IMR-90 (cell line): ENCODE data around the gene OGFOD3. TPM values are rescaled to one million over a fixed set of nuclear protein-coding genes. Genes with fewer than 3 reads are reported as not detected.

Experiments
- ATAC-seq: fragments of 200-7000 bp; cut with Tn5 transposase; 2 replicates; pipeline ENCODE4 v1.9.1; 2020; ENCODE audit warnings: low read depth, mild to moderate bottlenecking, moderate library complexity
- BruUV-seq: library from RNA; stranded (reverse); fragments of 400-500 nt; replicated peaks from 2 replicates; lab custom pipeline; 2021; lab: Mats Ljungman, UMichigan
- CTCF ChIA-PET: fragments of 300-600 bp; formaldehyde crosslinking; extraction: SDS; loops from one replicate; lab custom pipeline; 2021; ENCODE audit warnings: antibody characterized with exemption; lab: Yijun Ruan, JAX
- POLR2A ChIA-PET: fragments of 300-600 bp; sonication (Branson Sonifier 250); formaldehyde crosslinking; loops from one replicate; lab custom pipeline; 2022; ENCODE audit warnings: antibody characterized with exemption; ENCODE audit not compliant: unreplicated experiment; lab: Charles Lee
- DNase-seq: peaks from one replicate; pipeline ENCODE4 v3.0.0; 2013
- H2AFZ ChIP-seq: replicated peaks from 2 replicates; pipeline ENCODE3; 2013; ENCODE audit warnings: low read length, mild to moderate bottlenecking; ENCODE audit not compliant: poor library complexity
- H2AK5ac ChIP-seq: 2 replicates; pipeline ENCODE4 v1.6.1; 2013; ENCODE audit warnings: low read depth, low read length, inconsistent platforms
- H2AK9ac ChIP-seq: replicated peaks from 2 replicates; pipeline ENCODE3; 2013; ENCODE audit warnings: mild to moderate bottlenecking, low read depth, low read length, moderate library complexity; ENCODE audit not compliant: poor library complexity
- H2BK120ac ChIP-seq: 2 replicates; pipeline ENCODE4 v1.6.1; 2013; ENCODE audit warnings: low read depth, low read length, inconsistent platforms
- H2BK15ac ChIP-seq: 3 replicates; pipeline ENCODE4 v1.6.1; 2013; ENCODE audit warnings: low read depth, low read length, inconsistent platforms
- H2BK20ac ChIP-seq: 2 replicates; pipeline ENCODE4 v1.6.1; 2013; ENCODE audit warnings: low read depth, mild to moderate bottlenecking, inconsistent platforms, low read length, moderate library complexity
- H2BK5ac ChIP-seq: 2 replicates; pipeline ENCODE4 v1.6.1; 2013; ENCODE audit warnings: mild to moderate bottlenecking, low read depth, low read length, inconsistent platforms; ENCODE audit not compliant: poor library complexity, severe bottlenecking
- H3K14ac ChIP-seq: replicated peaks from 2 replicates; pipeline ENCODE4 v1.6.1; 2013; ENCODE audit warnings: low read depth, low read length, inconsistent platforms
- H3K18ac ChIP-seq: 2 replicates; pipeline ENCODE4 v1.6.1; 2013; ENCODE audit warnings: low read depth, low read length, control low read depth
- H3K23ac ChIP-seq: 2 replicates; pipeline ENCODE4 v1.6.1; 2013; ENCODE audit warnings: low read depth, low read length, inconsistent platforms
- H3K27ac ChIP-seq: 2 replicates; pipeline ENCODE4 v1.5.1; 2013; ENCODE audit warnings: mild to moderate bottlenecking, control low read depth, low read length; ENCODE audit not compliant: insufficient read depth
- H3K27me3 ChIP-seq: 2 replicates; pipeline ENCODE4 v1.6.1; 2013; ENCODE audit warnings: low read length; ENCODE audit not compliant: control insufficient read depth, insufficient read depth
- H3K36me3 ChIP-seq: 2 replicates; pipeline ENCODE4 v1.6.1; 2013; ENCODE audit warnings: low read length, mixed read lengths; ENCODE audit not compliant: control insufficient read depth, insufficient read depth
- H3K4ac ChIP-seq: 2 replicates; pipeline ENCODE4 v1.6.1; 2013; ENCODE audit warnings: low read depth, low read length, inconsistent platforms
- H3K4me1 ChIP-seq: 2 replicates; pipeline ENCODE4 v1.6.1; 2013; ENCODE audit warnings: low read length, mixed read lengths; ENCODE audit not compliant: control insufficient read depth, insufficient read depth
- H3K4me2 ChIP-seq: 2 replicates; pipeline ENCODE4 v1.6.1; 2013; ENCODE audit warnings: low read depth, mild to moderate bottlenecking, control low read depth, low read length, moderate library complexity
- H3K4me3 ChIP-seq: 2 replicates; pipeline ENCODE4 v1.5.1; 2013; ENCODE audit warnings: low read depth, mild to moderate bottlenecking, control low read depth, low read length, moderate library complexity; ENCODE audit not compliant: insufficient read depth
- H3K56ac ChIP-seq: 2 replicates; pipeline ENCODE4 v1.6.1; 2013; ENCODE audit warnings: low read length, inconsistent platforms; ENCODE audit not compliant: insufficient read depth; ENCODE audit errors: extremely low read depth
- H3K79me1 ChIP-seq, 2 experiments: 2 replicates each; pipeline ENCODE4 v1.6.1; 2013; ENCODE audit warnings: low read length in 2 of 2, inconsistent platforms in 1 of 2, low read depth in 1 of 2
- H3K9ac ChIP-seq: 2 replicates; pipeline ENCODE4 v1.6.1; 2013; ENCODE audit warnings: low read depth, low read length, control low read depth
- H3K9me1 ChIP-seq: 2 replicates; pipeline ENCODE4 v1.6.1; 2013; ENCODE audit warnings: low read length, inconsistent platforms; ENCODE audit not compliant: insufficient read depth
- H3K9me3 ChIP-seq: 2 replicates; pipeline ENCODE4 v1.6.1; 2013; ENCODE audit warnings: low read length; ENCODE audit not compliant: control insufficient read depth, insufficient read depth
- H4K20me1 ChIP-seq: 2 replicates; pipeline ENCODE4 v1.6.1; 2013; ENCODE audit warnings: low read length, inconsistent platforms; ENCODE audit not compliant: insufficient read depth
- H4K5ac ChIP-seq: 2 replicates; pipeline ENCODE4 v1.6.1; 2013; ENCODE audit warnings: mild to moderate bottlenecking, low read depth, low read length, control low read depth
- H4K8ac ChIP-seq, 2 experiments: 2 replicates each; pipeline ENCODE4 v1.6.1; 2013; ENCODE audit warnings: low read depth in 2 of 2, low read length in 2 of 2, control low read depth in 1 of 2, inconsistent platforms in 1 of 2
- H4K91ac ChIP-seq: 2 replicates; pipeline ENCODE4 v1.6.1; 2013; ENCODE audit warnings: low read depth, low read length, inconsistent platforms; ENCODE audit not compliant: insufficient read depth
- BHLHE40 ChIP-seq: fragments of 150-350 bp; IDR thresholded peaks from 2 replicates; pipeline ENCODE4 v1.6.1; 2016; ENCODE audit warnings: mild to moderate bottlenecking, low read depth, low read length
- CEBPB ChIP-seq: IDR thresholded peaks from 2 replicates; pipeline ENCODE4 v1.6.1; 2012; ENCODE audit warnings: low read depth, low read length, improper control_type of control experiment
- CHD1 ChIP-seq: IDR thresholded peaks from 2 replicates; pipeline ENCODE4 v1.6.1; 2012; ENCODE audit warnings: low read depth, low read length, improper control_type of control experiment
- ELK1 ChIP-seq: fragments of 150-350 bp; IDR thresholded peaks from 2 replicates; pipeline ENCODE4 v1.6.1; 2016; ENCODE audit warnings: low read depth, mild to moderate bottlenecking, low read length, moderate library complexity, borderline replicate concordance
- FOS ChIP-seq: fragments of 150-350 bp; IDR thresholded peaks from 2 replicates; pipeline ENCODE4 v1.6.1; 2016; ENCODE audit warnings: low read depth, low read length
- MAZ ChIP-seq: IDR thresholded peaks from 2 replicates; pipeline ENCODE4 v1.6.1; 2012; ENCODE audit warnings: low read depth, mild to moderate bottlenecking, low read length, improper control_type of control experiment, moderate library complexity, borderline replicate concordance
- MXI1 ChIP-seq: IDR thresholded peaks from 2 replicates; pipeline ENCODE4 v1.6.1; 2012; ENCODE audit warnings: low read depth, mild to moderate bottlenecking, low read length, moderate library complexity, borderline replicate concordance
- POLR2A ChIP-seq: IDR thresholded peaks from 2 replicates; pipeline ENCODE4 v1.6.1; 2012; ENCODE audit warnings: mild to moderate bottlenecking, low read depth, low read length
- RAD21 ChIP-seq: IDR thresholded peaks from 2 replicates; pipeline ENCODE4 v1.6.1; 2012; ENCODE audit warnings: low read length, improper control_type of control experiment
- RCOR1 ChIP-seq: IDR thresholded peaks from 2 replicates; pipeline ENCODE4 v1.6.1; 2012; ENCODE audit warnings: mild to moderate bottlenecking, low read length, improper control_type of control experiment; ENCODE audit not compliant: insufficient replicate concordance
- SMC3 ChIP-seq: fragments of 150-350 bp; IDR thresholded peaks from 2 replicates; pipeline ENCODE4 v1.6.1; 2016; ENCODE audit warnings: low read depth, mild to moderate bottlenecking, antibody characterized with exemption, low read length, moderate library complexity
- USF2 ChIP-seq: fragments of 150-350 bp; IDR thresholded peaks from 2 replicates; pipeline ENCODE4 v1.6.1; 2017; ENCODE audit warnings: mild to moderate bottlenecking, antibody characterized with exemption, low read length, low read depth
- WGBS, 2 experiments: methylation state at CpG; one replicate each; pipeline versions ENCODE4 v1.1.5 to v1.1.7; 2013; ENCODE audit warnings: missing lambda C conversion rate in 2 of 2; ENCODE audit not compliant: insufficient read length in 1 of 2; ENCODE audit errors: extremely low coverage in 2 of 2; 5-methylcytosine and 5-hydroxymethylcytosine counted together
- dilution Hi-C: fragments of 300-500 bp; cut with HindIII; formaldehyde crosslinking; loops from one replicate; pipeline ENCODE4 v1.14.3; 2018; ENCODE audit warnings: low sequenced_read_pairs; ENCODE audit not compliant: unreplicated experiment
- in situ Hi-C: fragments of 300-500 bp; cut with MboI; formaldehyde crosslinking; loops from 3 replicates; pipeline ENCODE4 v1.14.3; 2019; ENCODE audit warnings: low sequenced_read_pairs, inconsistent platforms, mixed read lengths
- intact Hi-C: fragments of 100-400 bp; cut with micrococcal nuclease; formaldehyde crosslinking; loops from 2 replicates; pipeline ENCODE4 v1.10.0; 2022
- polyA plus RNA-seq, 3 experiments: library from polyadenylated mRNA; depleted of rRNA; stranded (reverse); fragments of >200 nt; gene quantifications; 2 replicates each; pipeline ENCODE4 v1.2.3, GENCODE V29; 2012; ENCODE audit warnings: low replicate concordance in 1 of 3
- total RNA-seq: library from RNA; depleted of rRNA; stranded (reverse); fragments of >200 nt; gene quantifications from 2 replicates; pipeline ENCODE4 v1.2.3, GENCODE V29; 2012

The OGFOD3 gene
- total and polyA plus RNA-seq, 2 of the 4 experiments (the other 2 are of a cell fraction), result 25.3 to 33.4 TPM

GRCh38 chr17:82382933-82383255 is 35.5 kb downstream of the OGFOD3 start:
- ChIA-PET CTCF (no interaction called here), POLR2A (no interaction called here)
- no peak overlapping the region for H2BK120ac ChIP-seq
- no peak overlapping the region for H2BK20ac ChIP-seq
- H3K79me1 ChIP-seq, result no peaks in the 10 kb centered on the region
- dilution Hi-C loops (no loop called here), in situ Hi-C loops (no loop called here), intact Hi-C loops (no loop called here)
- H3K4me1 ChIP-seq, result peaks cover 4% of the 10 kb centered on the region
- H3K4me2 ChIP-seq, result no peak overlapping the region
- no peaks in the 10 kb centered on the region for H3K36me3 ChIP-seq
- no peak for DNase-seq
- no peak overlapping the region for H3K14ac ChIP-seq
- no peak overlapping the region for H3K4ac ChIP-seq
- H4K91ac ChIP-seq, result no peak overlapping the region
- H3K27me3 ChIP-seq, result peaks cover 56% of the 10 kb centered on the region
- H3K27ac ChIP-seq, result no peak overlapping the region
- no peak overlapping the region for H3K23ac ChIP-seq
- BruUV-seq, result no TSS peak
- H4K5ac ChIP-seq, result no peak overlapping the region
- no peak overlapping the region for H2BK5ac ChIP-seq
- H2AK9ac ChIP-seq, result no peak overlapping the region
- no peak for ATAC-seq
- no peak overlapping the region for H3K18ac ChIP-seq
- no peak overlapping the region for H2AFZ ChIP-seq
- H3K9me3 ChIP-seq, result no peaks in the 10 kb centered on the region
- no peak overlapping the region for H3K9ac ChIP-seq
- no peak overlapping the region for H2AK5ac ChIP-seq
- no peak overlapping the region for H3K4me3 ChIP-seq
- no peak overlapping the region for H3K56ac ChIP-seq
- 87% methylated on average over 10 of the region's 11 CpGs; no CpG with 5 or more reads in 1 of the 2 experiments for WGBS, 2 experiments
- TF ChIP-seq BHLHE40 (no peak), USF2 (no peak), CEBPB (no peak), CHD1 (no peak), POLR2A (no peak), FOS (no peak), MXI1 (no peak), RAD21 (no peak), MAZ (no peak), ELK1 (no peak), RCOR1 (no peak), SMC3 (no peak)
- H2BK15ac ChIP-seq, result no peak overlapping the region
- no peak overlapping the region for H4K8ac ChIP-seq
- H3K9me1 ChIP-seq, result peaks cover 4% of the 10 kb centered on the region; the same call in 1 of the 2 replicates
- H4K20me1 ChIP-seq, result no peaks in the 10 kb centered on the region; the same call in 1 of the 2 replicates
